Endothelial cell of umbilical vein (primary cell): ENCODE measurements around the gene BAZ1B. TPM values are rescaled to one million over a fixed set of nuclear protein-coding genes. Genes with fewer than 3 reads are reported as not detected.

Experiments
- BruUV-seq: library from RNA; stranded (reverse); fragments of 400-500 nt; replicated peaks from 2 replicates; lab custom pipeline; 2021; lab: Mats Ljungman, UMichigan
- CTCF ChIA-PET: fragments of 300-600, 350-600 bp; sonication (Branson Sonifier 250); formaldehyde crosslinking; loops from one replicate; lab custom pipeline; 2021; ENCODE audit warnings: antibody characterized with exemption, inconsistent platforms; lab: Charles Lee
- POLR2A ChIA-PET: fragments of 300-600, 350-600 bp; sonication (Branson Sonifier 250); formaldehyde crosslinking; loops from one replicate; lab custom pipeline; 2021; ENCODE audit warnings: antibody characterized with exemption, inconsistent platforms; lab: Charles Lee
- DNase-seq: peaks from one replicate; pipeline ENCODE4 v3.0.0-alpha.2; 2011; ENCODE audit warnings: low read depth, low spot score
- FAIRE-seq: peaks from 2 replicates; lab custom pipeline; 2011; peaks lifted over from hg19 to GRCh38; lab: Jason Lieb, UNC
- H2AFZ ChIP-seq: 2 replicates; pipeline ENCODE4 v1.6.0; 2012; ENCODE audit warnings: low read depth, low read length, control low read depth, inconsistent platforms
- H3K27ac ChIP-seq: 2 replicates; pipeline ENCODE4 v1.5.1; 2011; ENCODE audit warnings: low read depth, mild to moderate bottlenecking, control low read depth, low read length, moderate library complexity; ENCODE audit not compliant: insufficient read depth
- H3K27me3 ChIP-seq, 2 experiments: 2 replicates each; pipeline versions ENCODE4 v1.6.0 to v1.6.1; 2011; ENCODE audit warnings: low read length in 2 of 2, mixed read lengths in 1 of 2; ENCODE audit not compliant: control insufficient read depth in 2 of 2, insufficient read depth in 2 of 2
- H3K36me3 ChIP-seq, 2 experiments: 2 replicates in 1 of 2; 3 replicates in 1 of 2; pipeline ENCODE4 v1.5.1; 2011; ENCODE audit warnings: low read length in 2 of 2, mild to moderate bottlenecking in 1 of 2, moderate library complexity in 1 of 2; ENCODE audit not compliant: control insufficient read depth in 2 of 2, insufficient read depth in 2 of 2; ENCODE audit errors: extremely low read depth in 1 of 2
- H3K4me1 ChIP-seq: 3 replicates; pipeline ENCODE4 v1.5.1; 2011; ENCODE audit warnings: mild to moderate bottlenecking, low read length; ENCODE audit not compliant: control insufficient read depth, insufficient read depth; ENCODE audit errors: extremely low read depth
- H3K4me2 ChIP-seq: 2 replicates; pipeline ENCODE4 v1.6.1; 2011; ENCODE audit warnings: low read length, control low read depth, mixed read lengths; ENCODE audit not compliant: insufficient read depth
- H3K4me3 ChIP-seq, 3 experiments: fragments of 200-600 bp in 1 of 3; sonication (generic), shearing (Covaris generic) in 1 of 3; replicated peaks in 1 of 3; 2 replicates each; pipeline ENCODE4 v1.5.1; 2011 to 2016; ENCODE audit warnings: control low read depth in 3 of 3, low read length in 3 of 3, mild to moderate bottlenecking in 2 of 3, inconsistent platforms in 1 of 3, low read depth in 1 of 3, moderate library complexity in 1 of 3; ENCODE audit not compliant: insufficient read depth in 1 of 3
- H3K79me2 ChIP-seq: 2 replicates; pipeline ENCODE4 v1.6.0; 2012; ENCODE audit warnings: low read length, inconsistent platforms; ENCODE audit not compliant: control insufficient read depth, insufficient read depth
- H3K9ac ChIP-seq: replicated peaks from 2 replicates; pipeline ENCODE3; 2011; ENCODE audit warnings: low read length, control low read depth; ENCODE audit not compliant: insufficient read depth; ENCODE audit errors: extremely low read depth
- H3K9me1 ChIP-seq: replicated peaks from 3 replicates; pipeline ENCODE4 v1.6.0; 2011; ENCODE audit warnings: mild to moderate bottlenecking, low read length; ENCODE audit not compliant: control insufficient read depth, insufficient read depth; ENCODE audit errors: extremely low read depth
- H3K9me3 ChIP-seq: replicated peaks from 2 replicates; pipeline ENCODE4 v1.5.1; 2012; ENCODE audit warnings: low read length, inconsistent platforms; ENCODE audit not compliant: control insufficient read depth, insufficient read depth
- H4K20me1 ChIP-seq: replicated peaks from 2 replicates; pipeline ENCODE3; 2011; ENCODE audit warnings: mild to moderate bottlenecking, low read length; ENCODE audit not compliant: control insufficient read depth, insufficient read depth; ENCODE audit errors: extremely low read depth
- EZH2 ChIP-seq: IDR thresholded peaks from 2 replicates; pipeline ENCODE4 v1.6.1; 2012; ENCODE audit warnings: borderline replicate concordance, low read depth, mild to moderate bottlenecking, moderate library complexity, low read length, inconsistent platforms; ENCODE audit not compliant: severe bottlenecking
- FOS ChIP-seq: IDR thresholded peaks from 2 replicates; pipeline ENCODE4 v1.6.1; 2011; ENCODE audit warnings: mild to moderate bottlenecking, low read length, moderate library complexity, borderline replicate concordance; ENCODE audit not compliant: insufficient read depth
- GATA2 ChIP-seq: IDR thresholded peaks from 2 replicates; pipeline ENCODE4 v1.7.0; 2011; ENCODE audit warnings: low read depth, mild to moderate bottlenecking, moderate library complexity, mixed read lengths, low read length; ENCODE audit not compliant: insufficient read length, insufficient read depth
- JUN ChIP-seq: IDR thresholded peaks from 2 replicates; pipeline ENCODE4 v1.6.1; 2011; ENCODE audit warnings: borderline replicate concordance, low read depth; ENCODE audit not compliant: insufficient read length, insufficient read depth
- MYC ChIP-seq: IDR thresholded peaks from one replicate; pipeline ENCODE4 v1.6.1; 2011; ENCODE audit warnings: mild to moderate bottlenecking, low read depth, low read length
- POLR2A ChIP-seq: IDR thresholded peaks from 2 replicates; pipeline ENCODE4 v1.6.1; 2012; ENCODE audit warnings: low read depth, mild to moderate bottlenecking, control low read depth, low read length
- POLR2AphosphoS5 ChIP-seq: IDR thresholded peaks from 2 replicates; pipeline ENCODE4 v1.6.1; 2012; ENCODE audit warnings: low read depth, mild to moderate bottlenecking, control low read depth, low read length, moderate library complexity; ENCODE audit not compliant: insufficient read depth
- dilution Hi-C: fragments of 300-500 bp; cut with MboI; formaldehyde crosslinking; loops from one replicate; pipeline ENCODE4 v1.15.0; 2019; ENCODE audit warnings: low sequenced_read_pairs; ENCODE audit not compliant: extremely low pct_ligation_motif_present
- intact Hi-C: fragments of 100-400 bp; cut with micrococcal nuclease; formaldehyde crosslinking; loops from one replicate; pipeline ENCODE4 v1.10.0; 2022
- polyA plus RNA-seq, 4 experiments: library from polyadenylated mRNA; depleted of rRNA in 3 of 4; stranded (reverse) in 3 of 4; unstranded in 1 of 4; fragments of >200 nt; gene quantifications; 2 replicates each; pipeline versions ENCODE4 v1.2.1 to v1.2.3, GENCODE V29; 2011 to 2012; ENCODE audit warnings: missing spikeins in 1 of 4
- total RNA-seq: library from RNA; stranded (reverse); gene quantifications from 2 replicates; pipeline ENCODE4 v1.2.3, GENCODE V29; 2021
- TF ChIP-seq, protein P1 (sequence below), 2 donors: IDR thresholded peaks; 1 replicate in 1 of 2; 2 replicates in 1 of 2; pipeline ENCODE4 v1.5.1; 2011; ENCODE audit warnings: low read length in 2 of 2, mild to moderate bottlenecking in 2 of 2, moderate library complexity in 2 of 2, control low read depth in 1 of 2, inconsistent platforms in 1 of 2, low read depth in 1 of 2; ENCODE audit not compliant: insufficient read depth in 1 of 2; ENCODE audit errors: extremely low read depth in 1 of 2
- TF ChIP-seq, protein P2 (sequence below): IDR thresholded peaks from 2 replicates; pipeline ENCODE4 v1.6.1; 2011; ENCODE audit not compliant: insufficient read depth, insufficient read length

The BAZ1B gene
- total and polyA plus RNA-seq, 2 donors (not counting 3 experiments of a cell fraction or from before 2014, with no cell fraction given), result 16.2 to 74.7 TPM

DNA sequence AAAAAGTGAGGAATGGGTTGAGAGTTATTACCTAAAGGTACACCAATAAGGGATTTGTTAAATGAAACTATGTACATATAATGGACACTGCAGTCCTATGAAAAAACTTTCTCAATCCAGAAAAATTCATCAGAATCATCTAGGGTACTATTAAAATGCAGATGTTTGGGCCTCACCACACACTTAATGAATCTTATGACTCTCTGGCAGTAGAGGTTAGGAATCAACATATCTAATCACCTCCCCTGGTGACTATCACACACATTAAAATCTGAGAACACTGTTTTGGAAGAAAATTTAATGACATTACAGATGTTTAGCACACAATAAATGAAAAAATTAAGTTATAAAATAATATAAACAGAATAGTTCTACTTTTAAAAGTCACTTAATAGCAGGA, 32.1 kb downstream of the BAZ1B start:
- H3K9me3 ChIP-seq, result no peaks in the 10 kb centered on the region
- TF ChIP-seq, protein P1, sequence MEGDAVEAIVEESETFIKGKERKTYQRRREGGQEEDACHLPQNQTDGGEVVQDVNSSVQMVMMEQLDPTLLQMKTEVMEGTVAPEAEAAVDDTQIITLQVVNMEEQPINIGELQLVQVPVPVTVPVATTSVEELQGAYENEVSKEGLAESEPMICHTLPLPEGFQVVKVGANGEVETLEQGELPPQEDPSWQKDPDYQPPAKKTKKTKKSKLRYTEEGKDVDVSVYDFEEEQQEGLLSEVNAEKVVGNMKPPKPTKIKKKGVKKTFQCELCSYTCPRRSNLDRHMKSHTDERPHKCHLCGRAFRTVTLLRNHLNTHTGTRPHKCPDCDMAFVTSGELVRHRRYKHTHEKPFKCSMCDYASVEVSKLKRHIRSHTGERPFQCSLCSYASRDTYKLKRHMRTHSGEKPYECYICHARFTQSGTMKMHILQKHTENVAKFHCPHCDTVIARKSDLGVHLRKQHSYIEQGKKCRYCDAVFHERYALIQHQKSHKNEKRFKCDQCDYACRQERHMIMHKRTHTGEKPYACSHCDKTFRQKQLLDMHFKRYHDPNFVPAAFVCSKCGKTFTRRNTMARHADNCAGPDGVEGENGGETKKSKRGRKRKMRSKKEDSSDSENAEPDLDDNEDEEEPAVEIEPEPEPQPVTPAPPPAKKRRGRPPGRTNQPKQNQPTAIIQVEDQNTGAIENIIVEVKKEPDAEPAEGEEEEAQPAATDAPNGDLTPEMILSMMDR (IDR thresholded peaks at IDR 0.05; ENCODE audit: extremely low read depth in 1 of 2, insufficient read depth in 1 of 2, low read depth in 1 of 2, low read length in 2 of 2), result no peak
- TF ChIP-seq EZH2 (no peak), POLR2A (no peak), POLR2AphosphoS5 (no peak), JUN (no peak), FOS (no peak), GATA2 (no peak), MYC (no peak)
- TF ChIP-seq, protein P2, sequence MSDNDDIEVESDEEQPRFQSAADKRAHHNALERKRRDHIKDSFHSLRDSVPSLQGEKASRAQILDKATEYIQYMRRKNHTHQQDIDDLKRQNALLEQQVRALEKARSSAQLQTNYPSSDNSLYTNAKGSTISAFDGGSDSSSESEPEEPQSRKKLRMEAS, result no peak
- DNase-seq, result no peak
- H3K4me3 ChIP-seq, result no peak overlapping the region
- no peaks in the 10 kb centered on the region for H3K4me1 ChIP-seq
- dilution Hi-C loops, result no loop called here
- no TSS peak for BruUV-seq
- no peak overlapping the region for H3K27ac ChIP-seq
- POLR2A ChIA-PET, result no interaction called here
- CTCF ChIA-PET, result no interaction called here
- H3K4me2 ChIP-seq, result no peak overlapping the region
- peaks cover 24% of the 10 kb centered on the region for H3K79me2 ChIP-seq
- FAIRE-seq, result no peak
- no peak overlapping the region for H2AFZ ChIP-seq
- no peaks in the 10 kb centered on the region for H3K27me3 ChIP-seq
- peaks cover 2% of the 10 kb centered on the region for H4K20me1 ChIP-seq
- no peak overlapping the region for H3K9ac ChIP-seq
- intact Hi-C loops, result no loop called here
- no peaks in the 10 kb centered on the region for H3K9me1 ChIP-seq
- H3K36me3 ChIP-seq, result peaks cover 11 to 16% of the 10 kb centered on the region in 2 experiments
